Fibroblast of villous mesenchyme (primary cell): ENCODE data around the gene DIP2B. TPM values are rescaled to one million over a fixed set of nuclear protein-coding genes. Genes with fewer than 3 reads are reported as not detected.

Source experiments
- DNase-seq: peaks from one replicate; pipeline ENCODE4 v3.0.0-alpha.2; 2010; ENCODE audit warnings: low read depth
- H3K4me3 ChIP-seq: 2 replicates; pipeline ENCODE4 v1.5.1; 2011; ENCODE audit warnings: low read depth, mild to moderate bottlenecking, low read length
- CTCF ChIP-seq: IDR thresholded peaks from 2 replicates; pipeline ENCODE4 v1.5.1; 2012; ENCODE audit warnings: low read depth, mild to moderate bottlenecking, low read length; ENCODE audit not compliant: insufficient read depth
- small RNA-seq: library from RNA; depleted of rRNA; stranded (forward); fragments of <200 nt; gene quantifications from one replicate; pipeline ENCODE3, GENCODE V24; 2012
- total RNA-seq: library from RNA; depleted of rRNA; stranded (reverse); fragments of >200 nt; gene quantifications from 2 replicates; pipeline ENCODE4 v1.2.3, GENCODE V29; 2012

The DIP2B gene
- total RNA-seq, 1 donor = 29.8 TPM

- H3K4me3 ChIP-seq = no peak overlapping the region
- DNase-seq = no peak
- no peak for TF ChIP-seq CTCF
Observed at GRCh38 chr12:50787618-50788017, 282.8 kb downstream of the DIP2B start.

GRCh38 chr12:50788561-50788960 lies 283.8 kb downstream of the DIP2B start:
- no peak overlapping the region for H3K4me3 ChIP-seq
- no peak for TF ChIP-seq CTCF
- peak; percentile 94 for DNase-seq

GRCh38 chr12:50790081-50790480 lies 285.3 kb downstream of the DIP2B start:
- TF ChIP-seq CTCF = no peak
- DNase-seq = no peak
- H3K4me3 ChIP-seq = no peak overlapping the region

Small RNAs within 50 kb of the gene (small RNA-seq; reads per million reads assigned to genes)
- gene RF00019 (not detected), gene RNU6-238P (not detected), gene RNU6-769P (not detected)

Other genes starting within 250 kb of the DIP2B start
- gene LIMA1, start 221.5 kb upstream of the DIP2B start, total RNA-seq = 188 and 377 TPM in 2 replicates
- under 0.01 TPM in 1 of 2 replicates, not detected in the other for gene FAM186A, start 108.4 kb upstream of the DIP2B start, total RNA-seq
- gene LARP4, start 104.1 kb upstream of the DIP2B start, total RNA-seq = 26.1 and 57.9 TPM in 2 replicates